K562 (cell line): ENCODE results near the gene USP49. TPM values are rescaled to one million over a fixed set of nuclear protein-coding genes. Genes with fewer than 3 reads are reported as not detected.

Experiments used
- ATF2 ChIP-seq: sonication (generic); formaldehyde crosslinking; IDR thresholded peaks from 2 replicates; pipeline ENCODE4 v1.8.1; 2022; ENCODE audit warnings: missing genetic modification reagents
- BDP1 ChIP-seq: IDR thresholded peaks from 3 replicates; pipeline ENCODE4 v1.6.1; 2011; ENCODE audit not compliant: insufficient read length, insufficient read depth
- CREB5 ChIP-seq: fragments of 250-450 bp; sonication (Bioruptor Pico); IDR thresholded peaks from 2 replicates; pipeline ENCODE4 v1.5.0; 2020; ENCODE audit warnings: mild to moderate bottlenecking
- ELF2 ChIP-seq: fragments of 250-450 bp; sonication (Bioruptor Pico); IDR thresholded peaks from 2 replicates; pipeline ENCODE4 v1.5.0; 2021; ENCODE audit warnings: mild to moderate bottlenecking
- JUND ChIP-seq, 2 experiments: IDR thresholded peaks; 2 replicates in 1 of 2; 3 replicates in 1 of 2; pipeline ENCODE4 v1.6.1; 2011; ENCODE audit warnings: borderline replicate concordance in 2 of 2, low read depth in 2 of 2, low read length in 2 of 2, improper control_type of control experiment in 1 of 2, missing biosample characterization in 1 of 2, missing genetic modification characterization in 1 of 2, missing genetic modification reagents in 1 of 2
- PHB ChIP-seq: fragments of 250-450 bp; sonication (Bioruptor Pico); IDR thresholded peaks from 2 replicates; pipeline ENCODE4 v1.5.0; 2021
- PTTG1 ChIP-seq: fragments of 450-650 bp; IDR thresholded peaks from 2 replicates; pipeline ENCODE4 v1.6.1; 2016; ENCODE audit warnings: low read depth, mild to moderate bottlenecking, missing genetic modification characterization, missing compliant biosample characterization
- SRSF1 ChIP-seq: fragments of 200-400 bp; formaldehyde crosslinking; IDR thresholded peaks from 2 replicates; pipeline ENCODE4 v1.6.1; 2017; ENCODE audit warnings: mild to moderate bottlenecking, low read depth, low read length, moderate library complexity
- TAL1 ChIP-seq: fragments of 450-650 bp; IDR thresholded peaks from 2 replicates; pipeline ENCODE4 v1.6.1; 2016; ENCODE audit warnings: mild to moderate bottlenecking
- ZBTB1 ChIP-seq: sonication (generic); formaldehyde crosslinking; IDR thresholded peaks from 2 replicates; pipeline ENCODE4 v1.8.1; 2023; ENCODE audit warnings: missing genetic modification reagents, low read depth, mild to moderate bottlenecking, borderline replicate concordance
- ZBTB2 ChIP-seq: fragments of 450-650 bp; IDR thresholded peaks from 2 replicates; pipeline ENCODE4 v1.6.1; 2016; ENCODE audit warnings: antibody characterized with exemption
- polyA plus RNA-seq, 8 experiments: library from polyadenylated mRNA; depleted of rRNA in 4 of 8; stranded (reverse) in 5 of 8; unstranded in 3 of 8; fragments of >200 nt; fragmentation: Nextera tagmentation in 2 of 8; fragmentation: Illumina TruSeq in 1 of 8; extraction: Ambion mirVana in 2 of 8; extraction: Trizol in 1 of 8; gene quantifications; 2 replicates each; pipeline versions ENCODE4 v1.2.1 to v1.2.3, GENCODE V29; 2011 to 2014; ENCODE audit warnings: inconsistent platforms in 1 of 8, missing spikeins in 1 of 8
- total RNA-seq, 7 experiments: library from RNA; depleted of rRNA in 6 of 7; stranded (reverse); fragments of >200 nt in 6 of 7; fragmentation: Illumina TruSeq in 2 of 7; extraction: Trizol in 2 of 7; gene quantifications; 2 replicates each; pipeline versions ENCODE4 v1.2.1 to v1.2.3, GENCODE V29; 2011 to 2021; ENCODE audit warnings: low replicate concordance in 1 of 7
- TF ChIP-seq, protein P1 (sequence below): fragments of 250-450 bp; sonication (Bioruptor Pico); IDR thresholded peaks from 2 replicates; pipeline ENCODE4 v1.4.0; 2020; ENCODE audit warnings: mild to moderate bottlenecking, moderate library complexity
- TF ChIP-seq, protein P2 (sequence below): sonication (generic); formaldehyde crosslinking; IDR thresholded peaks from 2 replicates; pipeline ENCODE4 v1.8.1; 2023; ENCODE audit warnings: missing genetic modification reagents, mild to moderate bottlenecking, borderline replicate concordance

Gene USP49
- total and polyA plus RNA-seq, 9 of the 15 experiments (the other 6 are each of a cell fraction or from before 2014, with no cell fraction given): 1.0 to 9.9 (median 6.5) TPM

- no peak for TF ChIP-seq CREB5 (CRISPR knock-in tag)
- no peak for TF ChIP-seq ZBTB1 (CRISPR knock-in tag)
- no peak for TF ChIP-seq TAL1
- no peak for TF ChIP-seq ATF2
- no peak for TF ChIP-seq SRSF1
- peak; percentile 63; the same call in 1 of the 2 replicates for TF ChIP-seq ZBTB2
- no peak for TF ChIP-seq PTTG1
- TF ChIP-seq PHB: no peak
- TF ChIP-seq, protein P1, sequence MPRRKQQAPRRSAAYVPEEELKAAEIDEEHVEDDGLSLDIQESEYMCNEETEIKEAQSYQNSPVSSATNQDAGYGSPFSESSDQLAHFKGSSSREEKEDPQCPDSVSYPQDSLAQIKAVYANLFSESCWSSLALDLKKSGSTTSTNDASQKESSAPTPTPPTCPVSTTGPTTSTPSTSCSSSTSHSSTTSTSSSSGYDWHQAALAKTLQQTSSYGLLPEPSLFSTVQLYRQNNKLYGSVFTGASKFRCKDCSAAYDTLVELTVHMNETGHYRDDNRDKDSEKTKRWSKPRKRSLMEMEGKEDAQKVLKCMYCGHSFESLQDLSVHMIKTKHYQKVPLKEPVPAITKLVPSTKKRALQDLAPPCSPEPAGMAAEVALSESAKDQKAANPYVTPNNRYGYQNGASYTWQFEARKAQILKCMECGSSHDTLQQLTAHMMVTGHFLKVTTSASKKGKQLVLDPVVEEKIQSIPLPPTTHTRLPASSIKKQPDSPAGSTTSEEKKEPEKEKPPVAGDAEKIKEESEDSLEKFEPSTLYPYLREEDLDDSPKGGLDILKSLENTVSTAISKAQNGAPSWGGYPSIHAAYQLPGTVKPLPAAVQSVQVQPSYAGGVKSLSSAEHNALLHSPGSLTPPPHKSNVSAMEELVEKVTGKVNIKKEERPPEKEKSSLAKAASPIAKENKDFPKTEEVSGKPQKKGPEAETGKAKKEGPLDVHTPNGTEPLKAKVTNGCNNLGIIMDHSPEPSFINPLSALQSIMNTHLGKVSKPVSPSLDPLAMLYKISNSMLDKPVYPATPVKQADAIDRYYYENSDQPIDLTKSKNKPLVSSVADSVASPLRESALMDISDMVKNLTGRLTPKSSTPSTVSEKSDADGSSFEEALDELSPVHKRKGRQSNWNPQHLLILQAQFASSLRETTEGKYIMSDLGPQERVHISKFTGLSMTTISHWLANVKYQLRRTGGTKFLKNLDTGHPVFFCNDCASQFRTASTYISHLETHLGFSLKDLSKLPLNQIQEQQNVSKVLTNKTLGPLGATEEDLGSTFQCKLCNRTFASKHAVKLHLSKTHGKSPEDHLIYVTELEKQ (CRISPR knock-in tag): no peak
- no peak for TF ChIP-seq ELF2 (CRISPR knock-in tag)
- peak; percentile 62 for TF ChIP-seq JUND (IDR thresholded peaks at IDR 0.05; ENCODE audit: borderline replicate concordance, low read depth, low read length)
- TF ChIP-seq JUND (tag; IDR thresholded peaks at IDR 0.05; ENCODE audit: borderline replicate concordance, low read depth, low read length): peak; percentile 65; the same call in 2 of the 3 replicates
- TF ChIP-seq BDP1: no peak
- TF ChIP-seq, protein P2, sequence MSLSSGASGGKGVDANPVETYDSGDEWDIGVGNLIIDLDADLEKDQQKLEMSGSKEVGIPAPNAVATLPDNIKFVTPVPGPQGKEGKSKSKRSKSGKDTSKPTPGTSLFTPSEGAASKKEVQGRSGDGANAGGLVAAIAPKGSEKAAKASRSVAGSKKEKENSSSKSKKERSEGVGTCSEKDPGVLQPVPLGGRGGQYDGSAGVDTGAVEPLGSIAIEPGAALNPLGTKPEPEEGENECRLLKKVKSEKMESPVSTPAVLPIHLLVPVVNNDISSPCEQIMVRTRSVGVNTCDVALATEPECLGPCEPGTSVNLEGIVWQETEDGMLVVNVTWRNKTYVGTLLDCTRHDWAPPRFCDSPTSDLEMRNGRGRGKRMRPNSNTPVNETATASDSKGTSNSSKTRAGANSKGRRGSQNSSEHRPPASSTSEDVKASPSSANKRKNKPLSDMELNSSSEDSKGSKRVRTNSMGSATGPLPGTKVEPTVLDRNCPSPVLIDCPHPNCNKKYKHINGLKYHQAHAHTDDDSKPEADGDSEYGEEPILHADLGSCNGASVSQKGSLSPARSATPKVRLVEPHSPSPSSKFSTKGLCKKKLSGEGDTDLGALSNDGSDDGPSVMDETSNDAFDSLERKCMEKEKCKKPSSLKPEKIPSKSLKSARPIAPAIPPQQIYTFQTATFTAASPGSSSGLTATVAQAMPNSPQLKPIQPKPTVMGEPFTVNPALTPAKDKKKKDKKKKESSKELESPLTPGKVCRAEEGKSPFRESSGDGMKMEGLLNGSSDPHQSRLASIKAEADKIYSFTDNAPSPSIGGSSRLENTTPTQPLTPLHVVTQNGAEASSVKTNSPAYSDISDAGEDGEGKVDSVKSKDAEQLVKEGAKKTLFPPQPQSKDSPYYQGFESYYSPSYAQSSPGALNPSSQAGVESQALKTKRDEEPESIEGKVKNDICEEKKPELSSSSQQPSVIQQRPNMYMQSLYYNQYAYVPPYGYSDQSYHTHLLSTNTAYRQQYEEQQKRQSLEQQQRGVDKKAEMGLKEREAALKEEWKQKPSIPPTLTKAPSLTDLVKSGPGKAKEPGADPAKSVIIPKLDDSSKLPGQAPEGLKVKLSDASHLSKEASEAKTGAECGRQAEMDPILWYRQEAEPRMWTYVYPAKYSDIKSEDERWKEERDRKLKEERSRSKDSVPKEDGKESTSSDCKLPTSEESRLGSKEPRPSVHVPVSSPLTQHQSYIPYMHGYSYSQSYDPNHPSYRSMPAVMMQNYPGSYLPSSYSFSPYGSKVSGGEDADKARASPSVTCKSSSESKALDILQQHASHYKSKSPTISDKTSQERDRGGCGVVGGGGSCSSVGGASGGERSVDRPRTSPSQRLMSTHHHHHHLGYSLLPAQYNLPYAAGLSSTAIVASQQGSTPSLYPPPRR (CRISPR knock-in tag): no peak
These were observed 47.1 kb upstream of the USP49 start (continued) for GRCh38 chr6:41942067-41942851.
